ENCODE measurements around the gene PIGP.

- TF ChIP-seq CTCF (IDR thresholded peaks at IDR 0.05), result no peak
- TF ChIP-seq POLR2A (IDR thresholded peaks at IDR 0.05), result no peak
Observed at GRCh38 chr21:37077403-37077802, 4.5 kb upstream of the PIGP start.

Data from prostate gland (tissue), 2 donors.